Trophoblast cell (in vitro differentiated cells and primary cell): Measurements from ENCODE around the gene CDHR1.

Experiments used
- DNase-seq, 2 donors: peaks; one replicate each; pipeline ENCODE4 v3.0.0-alpha.2; 2016
- H2AFZ ChIP-seq: 2 replicates; pipeline ENCODE4 v1.6.1; 2013; ENCODE audit warnings: low read length, moderate library complexity, mild to moderate bottlenecking; ENCODE audit not compliant: insufficient read depth, poor library complexity
- H2AK5ac ChIP-seq: 2 replicates; pipeline ENCODE4 v1.6.1; 2013; ENCODE audit warnings: mild to moderate bottlenecking, low read length
- H2BK120ac ChIP-seq: 2 replicates; pipeline ENCODE4 v1.6.1; 2013; ENCODE audit warnings: low read length, mild to moderate bottlenecking, moderate library complexity; ENCODE audit not compliant: insufficient read depth, poor library complexity
- H2BK12ac ChIP-seq: 2 replicates; pipeline ENCODE4 v1.6.1; 2013; ENCODE audit warnings: mild to moderate bottlenecking, low read length, moderate library complexity
- H2BK5ac ChIP-seq: 2 replicates; pipeline ENCODE4 v1.6.1; 2013; ENCODE audit warnings: low read length, low read depth, moderate library complexity, mild to moderate bottlenecking; ENCODE audit not compliant: poor library complexity
- H3K14ac ChIP-seq: 2 replicates; pipeline ENCODE4 v1.6.1; 2013; ENCODE audit warnings: mild to moderate bottlenecking, low read length
- H3K18ac ChIP-seq: 2 replicates; pipeline ENCODE4 v1.6.1; 2013; ENCODE audit warnings: mild to moderate bottlenecking, low read length
- H3K23ac ChIP-seq: 2 replicates; pipeline ENCODE4 v1.6.1; 2013; ENCODE audit warnings: low read length
- H3K27ac ChIP-seq: 2 replicates; pipeline ENCODE4 v1.5.1; 2013; ENCODE audit warnings: low read depth, mild to moderate bottlenecking, inconsistent platforms, low read length, moderate library complexity
- H3K27me3 ChIP-seq: 2 replicates; pipeline ENCODE4 v1.6.1; 2013; ENCODE audit warnings: inconsistent platforms, mild to moderate bottlenecking, low read length, moderate library complexity; ENCODE audit not compliant: insufficient read depth
- H3K36me3 ChIP-seq, 2 experiments: 1 replicate in 1 of 2; 2 replicates in 1 of 2; pipeline ENCODE4 v1.6.1; 2013; ENCODE audit warnings: low read length in 2 of 2, mild to moderate bottlenecking in 2 of 2, moderate library complexity in 1 of 2; ENCODE audit not compliant: insufficient read depth in 2 of 2, control insufficient read depth in 1 of 2
- H3K4ac ChIP-seq: 2 replicates; pipeline ENCODE4 v1.6.1; 2013; ENCODE audit warnings: low read depth, mild to moderate bottlenecking, low read length, moderate library complexity
- H3K4me1 ChIP-seq, 2 experiments: 1 replicate in 1 of 2; 2 replicates in 1 of 2; pipeline ENCODE4 v1.6.1; 2013; ENCODE audit warnings: low read length in 2 of 2, mild to moderate bottlenecking in 2 of 2, moderate library complexity in 1 of 2; ENCODE audit not compliant: insufficient read depth in 2 of 2, control insufficient read depth in 1 of 2
- H3K4me2 ChIP-seq: 2 replicates; pipeline ENCODE4 v1.6.1; 2013; ENCODE audit warnings: inconsistent platforms, mild to moderate bottlenecking, low read length, moderate library complexity
- H3K4me3 ChIP-seq: 2 replicates; pipeline ENCODE4 v1.5.1; 2013; ENCODE audit warnings: mild to moderate bottlenecking, low read depth, low read length, inconsistent platforms
- H3K79me1 ChIP-seq: one replicate; pipeline ENCODE4 v1.6.1; 2013; ENCODE audit warnings: low read length
- H3K79me2 ChIP-seq: 2 replicates; pipeline ENCODE4 v1.6.1; 2013; ENCODE audit warnings: low read length, mild to moderate bottlenecking; ENCODE audit not compliant: control insufficient read depth, insufficient read depth, poor library complexity
- H3K9ac ChIP-seq: 2 replicates; pipeline ENCODE4 v1.6.1; 2013; ENCODE audit warnings: mild to moderate bottlenecking, low read length
- H3K9me3 ChIP-seq: 2 replicates; pipeline ENCODE4 v1.6.1; 2013; ENCODE audit warnings: low read depth, mild to moderate bottlenecking, control low read depth, inconsistent platforms, low read length; ENCODE audit not compliant: insufficient read depth
- H4K12ac ChIP-seq: 2 replicates; pipeline ENCODE4 v1.6.1; 2013; ENCODE audit warnings: low read depth, mild to moderate bottlenecking, low read length, moderate library complexity
- H4K8ac ChIP-seq: 2 replicates; pipeline ENCODE4 v1.6.1; 2013; ENCODE audit warnings: low read depth, mild to moderate bottlenecking, low read length, moderate library complexity
- H4K91ac ChIP-seq: one replicate; pipeline ENCODE4 v1.6.1; 2013; ENCODE audit warnings: low read depth, mild to moderate bottlenecking, low read length, moderate library complexity
- WGBS: extraction: QIAGEN DNeasy Blood & Tissue Kit; methylation state at CpG from one replicate; pipeline ENCODE4 v1.1.7; 2013; ENCODE audit warnings: missing lambda C conversion rate; ENCODE audit not compliant: insufficient read length, insufficient coverage; ENCODE audit errors: extremely low coverage; 5-methylcytosine and 5-hydroxymethylcytosine counted together

The CDHR1 gene

GRCh38 chr10:84173501-84173929, 20.8 kb upstream of the CDHR1 start, which contains the start of gene GPR15LG:
Gene GPR15LG (plus strand): TSS chr10:84173801. CDS start chr10:84173852, 51 bp downstream.
- Histone ChIP-seq H3K14ac (no peak within 1 kb of the TSS), H3K4ac (no peak within 1 kb of the TSS), H4K91ac (no peak within 1 kb of the TSS), H4K8ac (no peak within 1 kb of the TSS), H3K18ac (no peak within 1 kb of the TSS), H3K79me1 (no peaks in the 10 kb centered on the region), H2BK120ac (no peak within 1 kb of the TSS), H3K23ac (peak within 1 kb of the TSS; percentile 49), H3K27ac (no peak within 1 kb of the TSS), H3K4me1 (no peaks in the 10 kb centered on the region), H3K79me2 (no peaks in the 10 kb centered on the region), H3K9ac (no peak within 1 kb of the TSS), H3K36me3 (no peaks in the 10 kb centered on the region), H2AK5ac (no peak within 1 kb of the TSS), H2BK5ac (no peak within 1 kb of the TSS), H4K12ac (no peak within 1 kb of the TSS), H3K27me3 (no peaks in the 10 kb centered on the region), H2AFZ (no peak within 1 kb of the TSS), H2BK12ac (no peak within 1 kb of the TSS), H3K4me3 (no peak within 1 kb of the TSS), H3K9me3 (no peaks in the 10 kb centered on the region), H3K4me2 (no peak within 1 kb of the TSS)
- WGBS, result no CpG with 5 or more reads among the region's 2 CpGs
- no peak for DNase-seq

DNA sequence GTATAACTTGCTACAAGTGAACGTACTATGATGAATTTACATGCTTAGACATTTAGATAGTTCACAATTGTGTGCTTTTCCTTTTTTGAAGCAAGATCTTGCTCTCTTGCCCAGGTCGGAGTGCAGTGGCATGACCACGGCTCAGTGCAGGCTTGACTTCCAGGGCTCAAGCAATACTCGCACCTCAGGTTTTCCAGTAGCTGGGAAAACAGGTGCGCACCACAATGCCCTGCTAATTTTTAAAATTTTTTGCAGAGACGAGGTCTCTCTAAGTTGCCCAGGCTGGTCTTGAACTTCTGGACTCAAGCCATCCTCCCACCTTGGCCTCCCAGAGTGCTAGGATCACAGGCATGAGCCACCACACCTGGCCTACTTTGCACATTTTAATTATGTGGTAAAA, 18.9 kb upstream of the CDHR1 start:
- H3K79me2 ChIP-seq, result no peaks in the 10 kb centered on the region
- no peak overlapping the region for H4K8ac ChIP-seq
- no peak overlapping the region for H2AK5ac ChIP-seq
- H3K4me3 ChIP-seq, result peak overlapping the region; percentile 46
- no peak overlapping the region for H2BK12ac ChIP-seq
- no peak overlapping the region for H2BK120ac ChIP-seq
- no peak overlapping the region for H3K23ac ChIP-seq
- DNase-seq, result no peak
- no peak overlapping the region for H2AFZ ChIP-seq
- H3K36me3 ChIP-seq, result no peaks in the 10 kb centered on the region
- no peak overlapping the region for H2BK5ac ChIP-seq
- H3K14ac ChIP-seq, result no peak overlapping the region
- H3K4ac ChIP-seq, result no peak overlapping the region
- no peak overlapping the region for H3K27ac ChIP-seq
- no peaks in the 10 kb centered on the region for H3K27me3 ChIP-seq
- H3K4me2 ChIP-seq, result no peak overlapping the region
- H3K9ac ChIP-seq, result no peak overlapping the region
- H3K9me3 ChIP-seq, result peaks cover 3% of the 10 kb centered on the region
- H3K79me1 ChIP-seq, result no peaks in the 10 kb centered on the region
- H3K18ac ChIP-seq, result no peak overlapping the region
- H4K91ac ChIP-seq, result no peak overlapping the region
- no peaks in the 10 kb centered on the region for H3K4me1 ChIP-seq
- WGBS, result no CpG with 5 or more reads among the region's 6 CpGs
- no peak overlapping the region for H4K12ac ChIP-seq

DNA sequence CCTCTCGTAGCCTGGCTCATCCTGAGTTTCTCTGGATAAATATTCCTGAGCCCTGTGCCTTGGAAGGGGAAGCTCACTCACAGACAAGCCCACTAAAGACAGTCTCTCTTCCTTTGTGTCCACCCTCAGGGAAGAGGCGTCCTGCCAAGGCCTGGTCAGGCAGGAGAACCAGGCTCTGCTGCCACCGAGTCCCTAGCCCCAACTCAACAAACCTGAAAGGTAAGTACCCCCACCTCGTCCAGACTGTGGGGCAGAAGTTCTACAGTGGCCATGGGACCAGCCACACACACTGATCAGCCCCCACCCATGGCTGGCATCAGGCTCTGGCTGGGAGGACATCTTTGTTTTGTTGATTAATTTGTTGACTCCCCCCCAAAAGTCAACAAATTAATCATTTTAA, 18.0 kb upstream of the CDHR1 start:
- Histone ChIP-seq H3K14ac (no peak overlapping the region), H3K79me1 (no peaks in the 10 kb centered on the region), H2BK120ac (no peak overlapping the region), H3K18ac (no peak overlapping the region), H4K8ac (no peak overlapping the region), H3K79me2 (no peaks in the 10 kb centered on the region), H2BK12ac (no peak overlapping the region), H2BK5ac (no peak overlapping the region), H3K36me3 (no peaks in the 10 kb centered on the region), H3K4me3 (no peak overlapping the region), H3K4me2 (no peak overlapping the region), H4K91ac (no peak overlapping the region), H4K12ac (no peak overlapping the region), H3K27me3 (no peaks in the 10 kb centered on the region), H3K27ac (no peak overlapping the region), H3K4me1 (no peaks in the 10 kb centered on the region), H3K4ac (no peak overlapping the region), H2AK5ac (no peak overlapping the region), H3K9ac (no peak overlapping the region), H3K23ac (no peak overlapping the region), H2AFZ (no peak overlapping the region), H3K9me3 (peaks cover 5% of the 10 kb centered on the region)
- DNase-seq, result no peak
- no CpG with 5 or more reads among the region's 4 CpGs for WGBS

- Histone ChIP-seq H2AFZ (no peak overlapping the region), H2BK12ac (no peak overlapping the region), H3K9me3 (peaks cover 5% of the 10 kb centered on the region), H3K4me2 (no peak overlapping the region), H3K4me1 (no peaks in the 10 kb centered on the region), H3K4ac (no peak overlapping the region), H4K8ac (no peak overlapping the region), H3K79me2 (no peaks in the 10 kb centered on the region), H2BK5ac (no peak overlapping the region), H3K79me1 (no peaks in the 10 kb centered on the region), H3K23ac (no peak overlapping the region), H3K14ac (no peak overlapping the region), H3K9ac (no peak overlapping the region), H4K12ac (no peak overlapping the region), H4K91ac (no peak overlapping the region), H2AK5ac (no peak overlapping the region), H3K27ac (no peak overlapping the region), H3K4me3 (no peak overlapping the region), H3K36me3 (no peaks in the 10 kb centered on the region), H3K27me3 (no peaks in the 10 kb centered on the region), H3K18ac (no peak overlapping the region), H2BK120ac (no peak overlapping the region)
- DNase-seq, result no peak
- WGBS, result no CpG with 5 or more reads among the region's 4 CpGs
Measured at GRCh38 chr10:84176836-84177474, 17.4 kb upstream of the CDHR1 start.
